Testis (tissue), 2 donors: ENCODE results near the gene ZNF35.

Experiments used
- POLR2A ChIP-seq: fragments of 450-650 bp; IDR thresholded peaks from one replicate; pipeline ENCODE4 v1.6.1; 2017; ENCODE audit warnings: antibody characterized with exemption, mild to moderate bottlenecking, moderate library complexity
- TF ChIP-seq, protein P1 (sequence below), 3 experiments: fragments of 450-650 bp in 2 of 3; fragments of 200-600 bp in 1 of 3; sonication (generic) in 1 of 3; IDR thresholded peaks; one replicate each; pipeline ENCODE4 v1.5.1; 2016 to 2019; ENCODE audit warnings: antibody characterized with exemption in 3 of 3, mild to moderate bottlenecking in 2 of 3, moderate library complexity in 1 of 3

GRCh38 chr3:44601749-44602148 is 46.8 kb upstream of the ZNF35 start:
- TF ChIP-seq, protein P1, sequence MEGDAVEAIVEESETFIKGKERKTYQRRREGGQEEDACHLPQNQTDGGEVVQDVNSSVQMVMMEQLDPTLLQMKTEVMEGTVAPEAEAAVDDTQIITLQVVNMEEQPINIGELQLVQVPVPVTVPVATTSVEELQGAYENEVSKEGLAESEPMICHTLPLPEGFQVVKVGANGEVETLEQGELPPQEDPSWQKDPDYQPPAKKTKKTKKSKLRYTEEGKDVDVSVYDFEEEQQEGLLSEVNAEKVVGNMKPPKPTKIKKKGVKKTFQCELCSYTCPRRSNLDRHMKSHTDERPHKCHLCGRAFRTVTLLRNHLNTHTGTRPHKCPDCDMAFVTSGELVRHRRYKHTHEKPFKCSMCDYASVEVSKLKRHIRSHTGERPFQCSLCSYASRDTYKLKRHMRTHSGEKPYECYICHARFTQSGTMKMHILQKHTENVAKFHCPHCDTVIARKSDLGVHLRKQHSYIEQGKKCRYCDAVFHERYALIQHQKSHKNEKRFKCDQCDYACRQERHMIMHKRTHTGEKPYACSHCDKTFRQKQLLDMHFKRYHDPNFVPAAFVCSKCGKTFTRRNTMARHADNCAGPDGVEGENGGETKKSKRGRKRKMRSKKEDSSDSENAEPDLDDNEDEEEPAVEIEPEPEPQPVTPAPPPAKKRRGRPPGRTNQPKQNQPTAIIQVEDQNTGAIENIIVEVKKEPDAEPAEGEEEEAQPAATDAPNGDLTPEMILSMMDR (IDR thresholded peaks at IDR 0.05) = no peak
- TF ChIP-seq POLR2A = no peak
